ENCODE data around the gene CLINT1. TPM values are rescaled to one million over a fixed set of nuclear protein-coding genes. Genes with fewer than 3 reads are reported as not detected.
A peak's percentile ranks its signal among the peaks of the same experiment; 100 is the strongest.

The CLINT1 gene
- total and polyA plus RNA-seq, 2 of the 4 experiments (the other 2 are of a cell fraction): 144 to 146 TPM

DNA sequence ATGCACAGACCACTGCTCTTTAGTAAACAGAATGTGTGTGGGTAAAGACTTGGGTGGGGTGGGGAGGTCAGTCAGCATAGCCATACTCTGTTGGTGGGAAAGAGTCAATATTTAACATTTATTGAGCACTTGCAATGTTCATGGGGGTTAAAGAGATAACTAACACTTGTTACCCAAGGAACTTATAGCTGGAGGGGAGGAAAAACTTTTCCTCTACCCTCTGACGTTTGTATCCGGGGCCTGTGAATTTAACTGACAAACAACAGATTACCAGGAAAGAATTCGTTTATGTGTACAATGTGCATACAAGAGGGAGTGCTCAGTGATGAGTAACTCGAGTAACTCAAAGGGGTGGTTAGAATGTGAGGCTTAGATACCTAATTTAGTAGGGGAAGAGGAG, 6.8 kb upstream of the CLINT1 start:
- peak overlapping the region; percentile 74 for H2BK5ac ChIP-seq (ENCODE audit: low read depth, low read length, poor library complexity, severe bottlenecking)
- H3K56ac ChIP-seq (ENCODE audit: extremely low read depth, insufficient read depth, low read length): no peak overlapping the region; the same call in 1 of the 2 replicates
- H3K4me2 ChIP-seq (ENCODE audit: low read depth, low read length): peak overlapping the region; percentile 72; the same call in 1 of the 2 replicates
- H3K79me1 ChIP-seq (ENCODE audit: low read depth in 1 of 2, low read length in 2 of 2): no peaks in the 10 kb centered on the region
- H4K91ac ChIP-seq (ENCODE audit: insufficient read depth, low read depth, low read length): peak overlapping the region; percentile 25
- no peak overlapping the region for H3K4me3 ChIP-seq (ENCODE audit: insufficient read depth, low read depth, low read length)
- H3K18ac ChIP-seq (ENCODE audit: low read depth, low read length): peak overlapping the region; percentile 92; the same call in 1 of the 2 replicates
- ChIA-PET POLR2A (ENCODE audit: unreplicated experiment) (interaction anchor here (0.6 kb wide), 1 partner anchor 72 kb away, joined by 4 read pairs; no protein-coding TSS in a partner anchor), CTCF (no interaction called here)
- H2BK20ac ChIP-seq (ENCODE audit: low read depth, low read length): no peak overlapping the region; the same call in 1 of the 2 replicates
- no peak overlapping the region for H2AK9ac ChIP-seq (replicated peaks; ENCODE audit: low read depth, low read length, poor library complexity)
- H2AK5ac ChIP-seq (ENCODE audit: low read depth, low read length): no peak overlapping the region; the same call in 1 of the 2 replicates
- intact Hi-C loops (cut with micrococcal nuclease) (no loop called here), in situ Hi-C loops (cut with MboI; ENCODE audit: low sequenced_read_pairs) (no loop called here), dilution Hi-C loops (cut with HindIII; ENCODE audit: low sequenced_read_pairs, unreplicated experiment) (no loop called here)
- no peaks in the 10 kb centered on the region; the same call in 1 of the 2 replicates for H3K9me1 ChIP-seq (ENCODE audit: insufficient read depth, low read length)
- peak overlapping the region; percentile 97 for H4K5ac ChIP-seq (ENCODE audit: low read depth, low read length)
- H4K20me1 ChIP-seq (ENCODE audit: insufficient read depth, low read length): no peaks in the 10 kb centered on the region
- no CpG with 5 or more reads among the region's 4 CpGs for WGBS, 2 experiments (ENCODE audit: extremely low coverage in 2 of 2, insufficient read length in 1 of 2)
- peak overlapping the region; percentile 62; the same call in 1 of the 3 replicates for H2BK15ac ChIP-seq (ENCODE audit: low read depth, low read length)
- ATAC-seq (ENCODE audit: low read depth): peak; percentile 94
- no TSS peak for BruUV-seq (replicated peaks)
- H3K27ac ChIP-seq (ENCODE audit: insufficient read depth, low read length): peak overlapping the region; percentile 63; the same call in 1 of the 2 replicates
- no peaks in the 10 kb centered on the region for H3K36me3 ChIP-seq (ENCODE audit: control insufficient read depth, insufficient read depth, low read length)
- peak; percentile 85 for DNase-seq
- H3K4me1 ChIP-seq (ENCODE audit: control insufficient read depth, insufficient read depth, low read length): peaks cover 8% of the 10 kb centered on the region
- H3K4ac ChIP-seq (ENCODE audit: low read depth, low read length): no peak overlapping the region
- H2AFZ ChIP-seq (replicated peaks; ENCODE audit: low read length, poor library complexity): peak overlapping the region; percentile 2
- H3K9ac ChIP-seq (ENCODE audit: low read depth, low read length): no peak overlapping the region
- H4K8ac ChIP-seq (ENCODE audit: low read depth in 2 of 2, low read length in 2 of 2): peak overlapping the region in 1 of 2 experiments; percentile 64; a peak in 3 of 4 replicates
- H3K9me3 ChIP-seq (ENCODE audit: control insufficient read depth, insufficient read depth, low read length): no peaks in the 10 kb centered on the region
- no peak for TF ChIP-seq POLR2A (IDR thresholded peaks at IDR 0.05; ENCODE audit: low read depth, low read length)
- peak; percentile 23; the same call in 1 of the 2 replicates for TF ChIP-seq FOS (IDR thresholded peaks at IDR 0.05; ENCODE audit: low read depth, low read length)
- TF ChIP-seq MXI1 (IDR thresholded peaks at IDR 0.05; ENCODE audit: borderline replicate concordance, low read depth, low read length): no peak
- H3K23ac ChIP-seq (ENCODE audit: low read depth, low read length): no peak overlapping the region
- H2BK120ac ChIP-seq (ENCODE audit: low read depth, low read length): peak overlapping the region; percentile 53
- H3K14ac ChIP-seq (replicated peaks; ENCODE audit: low read depth, low read length): no peak overlapping the region
- H3K27me3 ChIP-seq (ENCODE audit: control insufficient read depth, insufficient read depth, low read length): no peaks in the 10 kb centered on the region

All from IMR-90 (cell line).